Heart left ventricle (tissue), 16 donors: Measurements from ENCODE around the gene ARHGEF28. TPM values are rescaled to one million over a fixed set of nuclear protein-coding genes. Genes with fewer than 3 reads are reported as not detected.

Experiments
- ATAC-seq, 4 donors: fragments of 200-7000 bp; cut with Tn5 transposase; one replicate each; pipeline ENCODE4 v1.9.1; 2020 to 2022; ENCODE audit warnings: moderate library complexity in 4 of 4, mild to moderate bottlenecking in 3 of 4, moderate number of reproducible peaks in 1 of 4
- DNase-seq, 5 donors: peaks; one replicate each; pipeline ENCODE4 v3.0.0-alpha.2; 2020
- H3K27ac ChIP-seq, 12 donors: fragments of 200-600 bp; sonication (generic) in 4 of 12; one replicate each; pipeline versions ENCODE4 v1.5.0 to v1.8.0; 2016 to 2022; ENCODE audit warnings: mild to moderate bottlenecking in 2 of 12
- H3K27me3 ChIP-seq, 9 donors: fragments of 200-600 bp; sonication (generic) in 2 of 9; one replicate each; pipeline versions ENCODE4 v1.5.1 to v1.8.0; 2016 to 2022; ENCODE audit warnings: mild to moderate bottlenecking in 3 of 9
- H3K36me3 ChIP-seq, 9 donors: fragments of 200-600 bp; sonication (generic) in 2 of 9; one replicate each; pipeline versions ENCODE4 v1.5.0 to v1.8.0; 2018 to 2022; ENCODE audit warnings: mild to moderate bottlenecking in 2 of 9
- H3K4me1 ChIP-seq, 12 donors: fragments of 200-600 bp; sonication (generic) in 4 of 12; one replicate each; pipeline versions ENCODE4 v1.5.0 to v1.8.0; 2016 to 2022; ENCODE audit warnings: mild to moderate bottlenecking in 3 of 12
- H3K4me3 ChIP-seq, 12 donors: fragments of 200-600 bp; sonication (generic) in 4 of 12; one replicate each; pipeline versions ENCODE4 v1.5.0 to v1.8.0; 2017 to 2022; ENCODE audit warnings: mild to moderate bottlenecking in 9 of 12, moderate library complexity in 4 of 12
- H3K9me3 ChIP-seq, 12 donors: fragments of 200-600 bp; sonication (generic) in 4 of 12; one replicate each; pipeline versions ENCODE4 v1.5.0 to v1.8.0; 2016 to 2022; ENCODE audit warnings: mild to moderate bottlenecking in 1 of 12
- CTCF ChIP-seq, 12 donors: fragments of 200-600 bp; sonication (generic) in 4 of 12; IDR thresholded peaks; one replicate each; pipeline versions ENCODE4 v1.5.0 to v1.8.0; 2018 to 2022; ENCODE audit warnings: antibody characterized with exemption in 12 of 12, mild to moderate bottlenecking in 5 of 12
- POLR2A ChIP-seq, 2 donors: fragments of 450-650 bp; IDR thresholded peaks; one replicate each; pipeline ENCODE4 v1.6.1; 2017; ENCODE audit warnings: antibody characterized with exemption in 2 of 2, mild to moderate bottlenecking in 2 of 2, moderate library complexity in 2 of 2
- WGBS, 4 donors: extraction: QIAGEN DNeasy Blood & Tissue Kit in 2 of 4; methylation state at CpG; one replicate each; pipeline versions ENCODE4 v1.1.5 to v1.1.7; 2013 to 2018; 5-methylcytosine and 5-hydroxymethylcytosine counted together
- intact Hi-C, 10 donors: fragments of 100-400 bp; cut with DNase I; formaldehyde crosslinking; loops; one replicate each; pipeline versions ENCODE4 v1.11.1 to v1.14.2; 2022
- polyA plus RNA-seq, 2 donors: library from polyadenylated mRNA; stranded (reverse); fragments of 200-250 nt; gene quantifications; one replicate each; pipeline ENCODE4 v1.2.3, GENCODE V29; 2013
- total RNA-seq, 9 donors: library from RNA; depleted of rRNA in 2 of 9; stranded (reverse); fragments of >200 nt in 2 of 9; fragmentation: NEBNext Ultra II Directional in 3 of 9; extraction: Animal tissue kit (Norgen Biotek cat#: 25700) in 3 of 9; gene quantifications; one replicate each; pipeline versions ENCODE4 v1.1.0 to v1.2.4, GENCODE V29; 2016 to 2023
- donor health status: ischemic (EF 13 %, LVEDD 7.1; RV severe dilation, severe dysfunction).
- donor health status: healthy with polysubstance abuse.
- donor health status: DM: no; HTN: yes; CAD: no.
- donor health status: DM: no; HTN: no; CAD: no.
- donor health status: ischemic (EF 25% LVEDD 6.9; RV normal size, moderate dysfunction).
- donor health status: ischemic (EF 25% LVEDD 5.7; RV mildly dilated, moderate dysfunction).
- donor health status: healthy.
- donor health status: DM: yes; HTN: yes; CAD: no.
- donor health status: ischemic (EF 35%, LVEDD 5.7; RV mildly dilated, moderate dysfunction).
- donor health status: nonischemic (EF 11% LVEDD 7.7; RV severe dilation, severe dysfunction).
- donor health status: DM: yes; HTN: yes; CAD: no.
- donor health status: PGD.
- donor health status: ischemic (EF 29% LVEDD 5.4; RV normal size, mild dysfunction).
- donor health status: nonischemic (EF 23%, LVEDD 6.1; RV moderate dilation, normal function).

ARHGEF28 gene
- total and polyA plus RNA-seq, 11 donors, result 0.51 to 7.7 (median 1.7) TPM

GRCh38 chr5:73939557-73939956, 313.6 kb downstream of the ARHGEF28 start:
- Histone ChIP-seq H3K4me3 (no peak overlapping the region), H3K27ac (no peak overlapping the region), H3K27me3 (no peaks in the 10 kb centered on the region), H3K9me3 (peaks cover 0 to 22% (median 0%) of the 10 kb centered on the region in 12 donors), H3K4me1 (peaks cover 0 to 6% (median 0%) of the 10 kb centered on the region in 12 donors), H3K36me3 (no peaks in the 10 kb centered on the region)
- DNase-seq, result no peak
- WGBS, 4 donors, result 73 to 77% (median 77%) methylated on average over 3 of the region's 3 CpGs
- intact Hi-C loops, result no loop called here
- ATAC-seq, result no peak
- TF ChIP-seq CTCF (IDR thresholded peaks at IDR 0.05) (no peak), POLR2A (IDR thresholded peaks at IDR 0.05) (no peak)

- intact Hi-C loops, result no loop called here
- ATAC-seq, result no peak
- H3K27ac ChIP-seq, result no peak overlapping the region
- no peaks in the 10 kb centered on the region for H3K36me3 ChIP-seq
- TF ChIP-seq CTCF (IDR thresholded peaks at IDR 0.05), result no peak
- TF ChIP-seq POLR2A (IDR thresholded peaks at IDR 0.05), result no peak
- peaks cover 0 to 26% (median 0%) of the 10 kb centered on the region in 12 donors for H3K9me3 ChIP-seq
- no peaks in the 10 kb centered on the region for H3K27me3 ChIP-seq
- DNase-seq, result no peak
- H3K4me3 ChIP-seq, result no peak overlapping the region
- peaks cover 0 to 6% (median 0%) of the 10 kb centered on the region in 12 donors for H3K4me1 ChIP-seq
Observed at GRCh38 chr5:73940026-73940425, 314.0 kb downstream of the ARHGEF28 start.

DNA sequence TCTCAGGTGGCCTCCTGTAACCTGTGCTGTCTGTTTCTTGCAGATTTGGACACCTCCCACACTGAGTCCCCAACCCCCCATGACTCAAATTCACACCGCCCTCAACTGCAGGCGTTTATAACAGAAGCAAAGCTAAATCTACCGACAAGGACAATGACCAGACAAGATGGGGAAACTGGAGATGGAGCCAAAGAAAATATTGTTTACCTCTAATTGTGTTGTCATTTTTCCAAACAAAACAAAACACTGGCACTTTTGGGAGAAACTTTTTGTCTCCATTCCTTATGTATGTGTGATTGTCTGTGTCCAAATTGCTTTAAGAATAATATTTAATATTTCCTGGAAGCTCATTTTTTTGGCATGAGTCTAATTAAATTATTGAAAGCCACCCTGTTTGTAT, 314.8 kb downstream of the ARHGEF28 start:
- ATAC-seq (no peak), DNase-seq (no peak)
- TF ChIP-seq POLR2A (IDR thresholded peaks at IDR 0.05) (no peak), CTCF (IDR thresholded peaks at IDR 0.05) (no peak)
- H3K27ac ChIP-seq, result no peak overlapping the region
- peaks cover 0 to 27% (median 0%) of the 10 kb centered on the region in 12 donors for H3K9me3 ChIP-seq
- 58 to 76% (median 64%) methylated on average over 3 of the region's 3 CpGs for WGBS, 4 donors
- no peaks in the 10 kb centered on the region for H3K36me3 ChIP-seq
- no peak overlapping the region for H3K4me3 ChIP-seq
- intact Hi-C loops, result no loop called here
- no peaks in the 10 kb centered on the region for H3K27me3 ChIP-seq
- peaks cover 0 to 6% (median 0%) of the 10 kb centered on the region in 12 donors for H3K4me1 ChIP-seq

- intact Hi-C loops, result no loop called here
- WGBS, 4 donors, result 92 to 100% (median 99%) methylated on average over 1 of the region's 1 CpG
- Histone ChIP-seq H3K36me3 (no peaks in the 10 kb centered on the region), H3K4me3 (no peak overlapping the region), H3K4me1 (peaks cover 0 to 6% (median 0%) of the 10 kb centered on the region in 12 donors), H3K9me3 (peaks cover 0 to 27% (median 0%) of the 10 kb centered on the region in 12 donors), H3K27me3 (peaks cover 0 to 2% (median 0%) of the 10 kb centered on the region in 9 donors), H3K27ac (no peak overlapping the region)
- no peak for ATAC-seq
- no peak for DNase-seq
- TF ChIP-seq POLR2A (IDR thresholded peaks at IDR 0.05), result no peak
- no peak for TF ChIP-seq CTCF (IDR thresholded peaks at IDR 0.05)
Observed at GRCh38 chr5:73942783-73943182, 316.8 kb downstream of the ARHGEF28 start.
